ENCODE results near the gene MAPKAPK2. TPM values are rescaled to one million over a fixed set of nuclear protein-coding genes. Genes with fewer than 3 reads are reported as not detected.

Gene MAPKAPK2
- total RNA-seq, 1 experiment from 2014 or later: 32.7 TPM

Other genes with a start within 250 kb of the MAPKAPK2 start
- gene IKBKE, start 214.4 kb upstream of the MAPKAPK2 start, total RNA-seq (2014; rRNA removed; shearing (Covaris generic)): 12.7 and 27.8 TPM in 2 replicates
- gene RASSF5, start 177.4 kb upstream of the MAPKAPK2 start, total RNA-seq (2014; rRNA removed; shearing (Covaris generic)): 0.68 TPM in 1 of 2 replicates, not detected in the other
- 58.2 and 63.7 TPM in 2 replicates for gene EIF2D, start 72.4 kb upstream of the MAPKAPK2 start, total RNA-seq (2014; rRNA removed; shearing (Covaris generic))
- 22.2 and 24.1 TPM in 2 replicates for gene DYRK3, start 49.4 kb upstream of the MAPKAPK2 start, total RNA-seq (2014; rRNA removed; shearing (Covaris generic))
- gene IL19, start 85.9 kb downstream of the MAPKAPK2 start, total RNA-seq (2014; rRNA removed; shearing (Covaris generic)): not detected in 2 replicates
- gene IL10, start 87.6 kb downstream of the MAPKAPK2 start, total RNA-seq (2014; rRNA removed; shearing (Covaris generic)): not detected in 2 replicates
- not detected in 2 replicates for gene IL20, start 180.7 kb downstream of the MAPKAPK2 start, total RNA-seq (2014; rRNA removed; shearing (Covaris generic))
- gene IL24, start 212.5 kb downstream of the MAPKAPK2 start, total RNA-seq (2014; rRNA removed; shearing (Covaris generic)): not detected in 2 replicates
- gene FCMR, start 237.0 kb downstream of the MAPKAPK2 start, total RNA-seq (2014; rRNA removed; shearing (Covaris generic)): not detected in 2 replicates

All from G401 (cell line).